Heart left ventricle (tissue), 13 donors: ENCODE data around the gene NR5A2.

ENCODE experiments used
- CTCF ChIP-seq, 12 donors: fragments of 200-600 bp; sonication (generic) in 4 of 12; IDR thresholded peaks; one replicate each; pipeline versions ENCODE4 v1.5.0 to v1.8.0; 2018 to 2022; ENCODE audit warnings: antibody characterized with exemption in 12 of 12, mild to moderate bottlenecking in 5 of 12
- POLR2A ChIP-seq, 2 donors: fragments of 450-650 bp; IDR thresholded peaks; one replicate each; pipeline ENCODE4 v1.6.1; 2017; ENCODE audit warnings: antibody characterized with exemption in 2 of 2, mild to moderate bottlenecking in 2 of 2, moderate library complexity in 2 of 2
- donor health status: ischemic (EF 13 %, LVEDD 7.1; RV severe dilation, severe dysfunction).
- donor health status: DM: no; HTN: yes; CAD: no.
- donor health status: DM: no; HTN: no; CAD: no.
- donor health status: ischemic (EF 25% LVEDD 6.9; RV normal size, moderate dysfunction).
- donor health status: ischemic (EF 25% LVEDD 5.7; RV mildly dilated, moderate dysfunction).
- donor health status: ischemic (EF 35%, LVEDD 5.7; RV mildly dilated, moderate dysfunction).
- donor health status: nonischemic (EF 11% LVEDD 7.7; RV severe dilation, severe dysfunction).
- donor health status: DM: yes; HTN: yes; CAD: no.
- donor health status: PGD.
- donor health status: ischemic (EF 29% LVEDD 5.4; RV normal size, mild dysfunction).
- donor health status: nonischemic (EF 23%, LVEDD 6.1; RV moderate dilation, normal function).

- no peak for TF ChIP-seq CTCF (IDR thresholded peaks at IDR 0.05)
- TF ChIP-seq POLR2A (IDR thresholded peaks at IDR 0.05): no peak
Measured at GRCh38 chr1:200099040-200099439, 71.5 kb downstream of the NR5A2 start.
